RWPE2 (cell line): ENCODE results near the gene METTL27.
A peak's percentile ranks its signal among the peaks of the same experiment; 100 is the strongest.
"Not testable (repeated sequence)": the region's sequence is repeated elsewhere in the genome, so short reads cannot be mapped to it uniquely, and the experiment has no call there.

ENCODE experiments used
- ATAC-seq: fragments of 200-7000 bp; cut with Tn5 transposase; 3 replicates; pipeline ENCODE4 v1.9.1; 2021; ENCODE audit warnings: low read depth
- DNase-seq: peaks from one replicate; pipeline ENCODE4 v3.0.0-alpha.2; 2020; ENCODE audit warnings: low spot score
- H3K27ac ChIP-seq: fragments of 450-650 bp; 2 replicates; pipeline ENCODE4 v1.5.1; 2017; ENCODE audit warnings: mild to moderate bottlenecking; ENCODE audit not compliant: poor library complexity, severe bottlenecking
- H3K27me3 ChIP-seq: fragments of 250-450 bp; sonication (Bioruptor Pico); 2 replicates; pipeline ENCODE4 v1.5.1; 2021; ENCODE audit warnings: mild to moderate bottlenecking, moderate library complexity; ENCODE audit not compliant: insufficient read depth, poor library complexity, severe bottlenecking
- H3K36me3 ChIP-seq: fragments of 250-450 bp; sonication (Bioruptor Pico); 2 replicates; pipeline ENCODE4 v1.5.1; 2020; ENCODE audit warnings: low read depth, mild to moderate bottlenecking, moderate library complexity
- H3K4me1 ChIP-seq: fragments of 250-450 bp; sonication (Bioruptor Pico); 2 replicates; pipeline ENCODE4 v1.5.1; 2021; ENCODE audit warnings: mild to moderate bottlenecking, moderate library complexity; ENCODE audit not compliant: insufficient read depth, poor library complexity, severe bottlenecking
- H3K4me3 ChIP-seq: fragments of 250-450 bp; sonication (Bioruptor Pico); 2 replicates; pipeline ENCODE4 v1.5.1; 2021; ENCODE audit warnings: mild to moderate bottlenecking, moderate library complexity; ENCODE audit not compliant: severe bottlenecking
- H3K9me3 ChIP-seq: fragments of 250-450 bp; sonication (Bioruptor Pico); 2 replicates; pipeline ENCODE4 v1.5.1; 2021; ENCODE audit warnings: mild to moderate bottlenecking, moderate library complexity; ENCODE audit not compliant: severe bottlenecking
- TF ChIP-seq, protein P1 (sequence below): fragments of 450-650 bp; IDR thresholded peaks from one replicate; pipeline ENCODE4 v1.5.1; 2017; ENCODE audit warnings: mild to moderate bottlenecking, moderate library complexity; ENCODE audit not compliant: poor library complexity, severe bottlenecking

Gene METTL27

DNA sequence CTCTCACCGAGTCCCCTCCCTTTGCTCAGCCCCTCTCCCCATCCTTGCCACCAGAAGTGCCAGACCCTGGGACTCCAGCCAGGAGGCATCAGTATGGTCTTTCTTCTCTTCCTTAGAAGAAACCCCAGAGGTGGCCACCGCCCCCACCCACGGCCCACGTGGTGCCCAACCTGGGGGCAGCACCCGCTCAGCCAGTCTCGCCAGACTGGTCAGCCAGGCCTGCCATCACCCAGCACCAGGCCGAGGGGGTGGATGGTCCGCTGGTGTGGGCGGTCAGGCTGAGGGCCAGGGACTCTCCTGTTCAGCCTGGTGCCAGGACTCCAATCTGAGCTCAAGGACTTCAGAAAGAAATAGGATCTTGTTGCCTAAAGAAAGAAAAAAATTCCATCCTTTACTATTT is 17.3 kb downstream of the METTL27 start:
- ATAC-seq (no peak), DNase-seq (no peak)
- no peaks in the 10 kb centered on the region for H3K36me3 ChIP-seq
- peaks cover 35% of the 10 kb centered on the region for H3K4me1 ChIP-seq
- TF ChIP-seq, protein P1, sequence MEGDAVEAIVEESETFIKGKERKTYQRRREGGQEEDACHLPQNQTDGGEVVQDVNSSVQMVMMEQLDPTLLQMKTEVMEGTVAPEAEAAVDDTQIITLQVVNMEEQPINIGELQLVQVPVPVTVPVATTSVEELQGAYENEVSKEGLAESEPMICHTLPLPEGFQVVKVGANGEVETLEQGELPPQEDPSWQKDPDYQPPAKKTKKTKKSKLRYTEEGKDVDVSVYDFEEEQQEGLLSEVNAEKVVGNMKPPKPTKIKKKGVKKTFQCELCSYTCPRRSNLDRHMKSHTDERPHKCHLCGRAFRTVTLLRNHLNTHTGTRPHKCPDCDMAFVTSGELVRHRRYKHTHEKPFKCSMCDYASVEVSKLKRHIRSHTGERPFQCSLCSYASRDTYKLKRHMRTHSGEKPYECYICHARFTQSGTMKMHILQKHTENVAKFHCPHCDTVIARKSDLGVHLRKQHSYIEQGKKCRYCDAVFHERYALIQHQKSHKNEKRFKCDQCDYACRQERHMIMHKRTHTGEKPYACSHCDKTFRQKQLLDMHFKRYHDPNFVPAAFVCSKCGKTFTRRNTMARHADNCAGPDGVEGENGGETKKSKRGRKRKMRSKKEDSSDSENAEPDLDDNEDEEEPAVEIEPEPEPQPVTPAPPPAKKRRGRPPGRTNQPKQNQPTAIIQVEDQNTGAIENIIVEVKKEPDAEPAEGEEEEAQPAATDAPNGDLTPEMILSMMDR = no peak
- no peak overlapping the region for H3K27ac ChIP-seq
- H3K27me3 ChIP-seq = no peaks in the 10 kb centered on the region
- no peak overlapping the region for H3K4me3 ChIP-seq
- no peaks in the 10 kb centered on the region for H3K9me3 ChIP-seq

DNA sequence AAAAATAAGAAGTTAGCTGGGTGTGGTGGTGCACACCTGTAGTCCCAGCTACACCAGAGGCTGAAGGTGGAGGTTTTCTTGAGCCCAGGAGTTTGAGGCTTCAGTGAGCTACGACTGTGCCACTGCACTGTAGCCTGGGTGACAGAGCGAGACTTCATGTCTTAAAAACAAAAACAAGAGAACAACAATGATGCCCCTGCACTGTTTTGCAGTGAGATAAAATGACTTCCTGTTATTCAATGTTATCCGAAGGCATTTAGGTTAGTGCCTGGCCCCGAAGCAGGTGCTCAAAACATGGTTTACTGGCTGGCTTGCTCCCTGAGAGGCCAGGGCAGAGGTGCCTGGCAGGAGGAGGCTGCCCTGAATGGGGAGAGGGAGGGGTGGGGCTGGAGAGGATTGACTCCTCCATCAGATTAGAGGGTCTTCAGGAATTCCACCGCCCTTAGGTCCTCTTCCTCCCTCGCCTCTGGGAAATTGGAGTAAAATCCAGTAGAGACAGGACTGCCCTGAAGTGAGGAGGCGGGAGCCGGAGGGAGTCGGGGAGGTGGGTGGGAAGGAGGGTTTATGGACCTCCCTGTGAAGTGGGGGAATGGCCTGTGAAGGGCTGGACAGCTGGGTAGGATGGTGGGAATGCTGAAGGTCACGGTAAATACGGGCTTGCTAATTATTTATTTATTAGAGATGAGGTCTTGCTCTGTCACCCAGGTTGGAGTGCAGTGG is 18.3 kb downstream of the METTL27 start:
- ATAC-seq (no peak), DNase-seq (no peak)
- TF ChIP-seq, protein P1 = no peak
- H3K4me3 ChIP-seq = no peak overlapping the region
- no peaks in the 10 kb centered on the region for H3K9me3 ChIP-seq
- H3K4me1 ChIP-seq = peaks cover 29% of the 10 kb centered on the region
- no peaks in the 10 kb centered on the region for H3K36me3 ChIP-seq
- no peaks in the 10 kb centered on the region for H3K27me3 ChIP-seq
- no peak overlapping the region for H3K27ac ChIP-seq

DNA sequence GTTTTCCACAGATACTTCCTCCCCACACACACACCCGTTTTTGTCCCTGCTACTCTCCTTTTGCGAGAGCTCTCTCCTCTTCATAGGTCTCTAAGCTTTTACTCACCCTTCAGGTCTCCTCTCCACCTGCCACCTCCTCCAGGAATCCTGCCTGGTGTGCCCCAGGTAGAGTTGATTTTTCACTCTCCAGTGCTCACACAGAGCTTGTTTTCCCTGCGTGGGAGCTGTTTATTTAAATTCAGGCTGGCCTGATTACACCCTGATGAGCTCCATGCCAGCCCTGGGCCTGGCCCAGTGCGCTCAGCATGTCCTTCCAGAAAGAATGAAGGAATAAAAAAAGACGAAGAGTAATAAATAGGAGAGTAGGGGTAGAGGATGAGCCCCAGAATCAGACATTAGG is 19.1 kb downstream of the METTL27 start:
- ATAC-seq = no peak
- no peaks in the 10 kb centered on the region for H3K9me3 ChIP-seq
- H3K27me3 ChIP-seq = no peaks in the 10 kb centered on the region
- H3K27ac ChIP-seq = peak overlapping the region; percentile 66
- no peaks in the 10 kb centered on the region for H3K36me3 ChIP-seq
- DNase-seq = no peak
- H3K4me1 ChIP-seq = peaks cover 22% of the 10 kb centered on the region
- H3K4me3 ChIP-seq = no peak overlapping the region
- TF ChIP-seq, protein P1 = no peak

DNA sequence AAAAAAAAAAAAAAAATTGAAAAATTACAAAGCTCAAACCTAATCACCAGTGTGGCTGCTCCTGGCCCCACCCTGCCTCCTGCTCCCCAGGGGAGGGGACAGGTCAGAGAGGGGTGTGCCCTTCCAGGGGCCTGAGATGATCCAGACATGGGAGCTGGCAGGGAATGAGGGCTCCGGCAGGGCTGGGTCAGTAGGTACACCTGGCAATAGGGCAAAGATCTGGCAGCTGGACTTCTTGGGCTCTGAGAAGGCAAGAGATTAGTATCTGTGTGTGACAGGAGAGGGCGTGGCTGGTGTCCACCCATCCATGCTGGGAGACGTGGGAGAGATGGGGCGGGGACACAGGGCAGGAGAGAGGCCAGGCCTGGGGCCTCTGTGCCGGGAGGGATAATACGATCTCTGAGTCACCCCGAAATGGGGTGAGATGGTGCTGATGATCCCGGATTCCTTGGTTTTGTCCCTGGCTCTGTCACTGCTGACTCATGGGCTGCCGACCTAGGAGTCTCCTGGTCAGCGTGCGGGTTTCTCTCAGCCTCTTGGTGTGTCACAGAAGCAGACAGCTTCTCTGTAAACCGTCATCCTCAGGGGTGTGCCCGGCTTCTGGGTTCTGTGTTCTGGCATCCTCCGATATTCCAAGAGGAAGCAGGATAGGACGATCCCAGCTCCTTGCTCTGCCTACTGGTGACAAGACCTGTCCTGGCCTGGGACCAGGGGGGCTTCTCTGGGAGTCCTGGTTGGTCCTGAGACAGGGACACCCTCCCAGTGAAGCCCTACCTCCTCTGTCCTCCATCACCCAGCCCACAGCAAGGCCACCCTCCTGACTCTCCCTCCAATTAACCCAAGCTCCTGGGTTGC is 19.8 kb downstream of the METTL27 start:
- H3K27me3 ChIP-seq = no peaks in the 10 kb centered on the region
- H3K36me3 ChIP-seq = no peaks in the 10 kb centered on the region
- H3K4me3 ChIP-seq = no peak overlapping the region
- TF ChIP-seq, protein P1 = no peak
- no peaks in the 10 kb centered on the region for H3K9me3 ChIP-seq
- ATAC-seq (peak; percentile 96), DNase-seq (peak; percentile 97)
- peaks cover 19% of the 10 kb centered on the region for H3K4me1 ChIP-seq
- H3K27ac ChIP-seq = peak overlapping the region; percentile 66

DNA sequence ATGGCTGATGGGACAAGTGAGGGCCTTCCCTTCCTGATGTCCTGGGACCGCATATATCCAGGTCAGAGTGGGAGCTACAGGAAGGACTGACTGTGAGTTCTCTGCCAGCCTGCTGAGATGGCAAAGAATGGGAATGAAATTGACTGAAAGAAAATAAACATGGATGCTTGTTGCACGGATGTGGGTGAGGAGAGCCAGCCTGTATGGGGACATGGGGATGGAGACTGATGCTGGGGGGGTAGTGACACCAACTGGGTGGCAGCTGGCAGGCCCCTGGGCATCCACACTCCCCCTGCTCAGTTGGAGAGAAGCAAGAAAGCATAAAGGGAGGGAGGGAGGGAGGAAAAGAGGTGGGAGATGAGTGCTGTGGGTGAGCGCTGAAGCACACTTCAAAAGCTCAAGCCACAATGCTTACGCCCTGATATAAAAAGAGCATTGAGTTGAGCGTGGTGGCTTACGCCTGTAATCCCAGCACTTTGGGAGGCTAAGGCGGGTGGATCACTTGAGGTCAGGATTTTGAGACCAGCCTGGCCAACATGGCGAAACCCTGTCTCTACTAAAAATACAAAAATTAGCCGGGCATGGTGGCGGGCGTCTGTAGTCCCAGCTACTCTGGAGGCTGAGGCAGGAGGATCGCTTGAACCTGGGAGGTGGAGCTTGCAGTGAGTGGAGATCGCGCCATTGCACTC is 20.6 kb downstream of the METTL27 start:
- not testable (repeated sequence) for ATAC-seq, H3K9me3 ChIP-seq, H3K27me3 ChIP-seq, H3K36me3 ChIP-seq, DNase-seq, H3K4me3 ChIP-seq
- Histone ChIP-seq H3K27ac (peak overlapping the region; percentile 66), H3K4me1 (peaks cover 17% of the 10 kb centered on the region)
